ENCODE data around the gene SYNJ2.

Gene SYNJ2

DNA sequence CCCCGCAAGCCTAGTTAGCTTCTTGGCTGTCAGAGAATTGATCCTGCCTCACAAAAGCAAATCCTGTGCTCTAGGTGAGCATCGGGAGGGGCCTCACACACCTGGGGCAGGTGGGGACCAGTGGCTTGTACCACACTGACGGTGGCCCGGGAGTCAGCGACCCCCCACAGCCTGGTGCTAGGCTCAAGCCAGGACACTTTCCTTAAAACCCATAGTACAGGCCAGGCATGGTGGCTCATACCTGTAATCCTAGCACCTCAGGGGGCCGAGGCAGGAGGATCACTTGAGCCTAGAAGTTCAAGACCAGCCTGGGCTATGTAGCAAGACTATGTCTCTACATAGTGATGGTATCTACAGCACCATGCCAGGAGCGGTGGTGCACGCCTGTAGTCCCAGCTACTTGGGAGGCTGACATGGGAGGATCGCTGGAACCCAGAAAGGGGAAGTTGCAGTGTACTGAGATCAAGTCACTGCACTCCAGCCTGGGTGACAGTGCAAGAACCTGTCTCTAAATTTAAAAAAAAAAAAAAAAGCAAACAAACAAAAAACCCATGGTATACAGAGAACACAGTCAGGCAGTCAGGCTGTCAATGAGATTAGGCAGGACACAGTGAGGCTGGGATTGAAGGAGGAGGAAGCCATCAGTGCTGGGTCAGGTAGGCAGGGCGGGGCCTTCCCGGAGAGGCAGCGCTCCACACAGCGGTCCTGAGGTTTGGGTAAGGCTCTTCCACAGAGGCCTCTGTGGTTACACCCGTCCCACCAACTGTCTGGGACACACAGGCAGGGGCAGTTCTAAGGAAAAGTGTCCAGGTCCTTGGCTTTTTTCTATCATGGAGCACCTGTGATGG is 41.3 kb downstream of the SYNJ2 start:
- H3K9ac ChIP-seq (ENCODE audit: insufficient read length, low read depth): no peak overlapping the region
- H3K9me3 ChIP-seq (ENCODE audit: insufficient read depth, low read length): no peaks in the 10 kb centered on the region
- no peaks in the 10 kb centered on the region for H3K27me3 ChIP-seq (ENCODE audit: insufficient read depth, insufficient read length)
- peaks cover 13% of the 10 kb centered on the region for H3K36me3 ChIP-seq (ENCODE audit: insufficient read depth, insufficient read length, low read length)
- no peak overlapping the region for H3K4me3 ChIP-seq (ENCODE audit: insufficient read length, low read depth)
- no peak for TF ChIP-seq YY1 (IDR thresholded peaks at IDR 0.05; ENCODE audit: insufficient read depth, insufficient read length)
- H3K4me1 ChIP-seq (ENCODE audit: insufficient read depth, insufficient read length): peaks cover 14% of the 10 kb centered on the region
- DNase-seq (ENCODE audit: low read depth, low spot score): no peak

DNA sequence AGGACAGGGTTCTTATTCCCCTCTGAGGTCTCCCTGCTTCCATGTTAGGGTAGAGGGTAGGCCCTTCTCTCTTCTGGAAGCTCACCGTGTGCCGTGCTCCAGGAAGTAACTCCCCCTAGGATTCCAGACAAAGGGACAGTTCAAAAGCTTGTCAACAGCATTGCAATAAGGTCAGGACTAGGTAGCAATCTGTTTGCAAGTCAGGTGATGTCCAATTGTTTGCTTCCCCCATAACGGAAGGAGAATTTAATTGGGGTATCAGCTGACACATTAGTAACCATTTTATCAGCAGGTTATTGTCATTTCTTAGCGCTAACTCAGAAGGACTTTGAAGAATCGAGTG is 41.9 kb downstream of the SYNJ2 start:
- no peak for DNase-seq (ENCODE audit: low read depth, low spot score)
- no peak overlapping the region for H3K9ac ChIP-seq (ENCODE audit: insufficient read length, low read depth)
- H3K9me3 ChIP-seq (ENCODE audit: insufficient read depth, low read length): no peaks in the 10 kb centered on the region
- H3K4me3 ChIP-seq (ENCODE audit: insufficient read length, low read depth): no peak overlapping the region
- no peak for TF ChIP-seq ZNF274 (IDR thresholded peaks at IDR 0.05; ENCODE audit: low read depth, low read length)
- TF ChIP-seq YY1 (IDR thresholded peaks at IDR 0.05; ENCODE audit: insufficient read depth, insufficient read length): no peak
- TF ChIP-seq SUZ12 (IDR thresholded peaks at IDR 0.05; ENCODE audit: extremely low read depth, insufficient read depth, insufficient read length): no peak
- no peaks in the 10 kb centered on the region for H3K27me3 ChIP-seq (ENCODE audit: insufficient read depth, insufficient read length)
- peaks cover 13% of the 10 kb centered on the region for H3K36me3 ChIP-seq (ENCODE audit: insufficient read depth, insufficient read length, low read length)
- peaks cover 15% of the 10 kb centered on the region for H3K4me1 ChIP-seq (ENCODE audit: insufficient read depth, insufficient read length)

DNA sequence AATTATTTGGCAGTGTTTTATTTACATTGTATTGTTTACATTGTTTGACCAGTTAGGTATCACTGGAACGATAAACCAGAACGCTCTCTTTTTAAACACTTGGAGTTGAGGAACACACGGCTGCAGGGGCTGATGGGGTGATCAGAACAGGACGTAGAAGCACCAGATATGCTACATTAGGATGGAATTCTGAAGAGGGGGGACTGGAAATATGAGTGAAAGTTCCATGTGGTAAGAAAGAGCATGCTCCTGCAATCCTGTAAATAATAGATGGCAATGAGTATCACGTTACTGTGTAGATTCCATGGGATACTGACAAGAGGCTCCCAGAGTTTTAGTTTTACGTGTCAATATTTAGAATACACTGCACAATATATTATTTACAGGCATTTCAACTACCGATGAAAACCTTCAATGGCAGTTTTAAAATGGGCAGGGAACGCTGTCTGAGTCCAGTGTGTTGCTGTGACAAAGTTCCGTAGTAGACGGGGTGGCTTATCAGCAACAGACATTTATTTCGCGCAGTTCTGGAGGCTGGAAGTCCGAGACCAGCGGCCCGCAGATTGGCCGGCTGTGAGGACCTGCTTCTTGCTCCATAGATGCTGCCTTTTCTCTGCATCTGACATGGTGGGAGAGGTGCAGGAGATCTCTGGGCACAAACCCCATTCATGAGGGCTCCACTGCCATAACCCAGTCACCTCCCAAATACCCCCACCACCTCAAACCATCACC is 43.1 kb downstream of the SYNJ2 start:
- Histone ChIP-seq H3K4me3 (ENCODE audit: insufficient read length, low read depth) (no peak overlapping the region), H3K4me1 (ENCODE audit: insufficient read depth, insufficient read length) (peaks cover 15% of the 10 kb centered on the region)
- TF ChIP-seq SUZ12 (IDR thresholded peaks at IDR 0.05; ENCODE audit: extremely low read depth, insufficient read depth, insufficient read length) (no peak), YY1 (IDR thresholded peaks at IDR 0.05; ENCODE audit: insufficient read depth, insufficient read length) (no peak), ZNF274 (IDR thresholded peaks at IDR 0.05; ENCODE audit: low read depth, low read length) (no peak)

DNA sequence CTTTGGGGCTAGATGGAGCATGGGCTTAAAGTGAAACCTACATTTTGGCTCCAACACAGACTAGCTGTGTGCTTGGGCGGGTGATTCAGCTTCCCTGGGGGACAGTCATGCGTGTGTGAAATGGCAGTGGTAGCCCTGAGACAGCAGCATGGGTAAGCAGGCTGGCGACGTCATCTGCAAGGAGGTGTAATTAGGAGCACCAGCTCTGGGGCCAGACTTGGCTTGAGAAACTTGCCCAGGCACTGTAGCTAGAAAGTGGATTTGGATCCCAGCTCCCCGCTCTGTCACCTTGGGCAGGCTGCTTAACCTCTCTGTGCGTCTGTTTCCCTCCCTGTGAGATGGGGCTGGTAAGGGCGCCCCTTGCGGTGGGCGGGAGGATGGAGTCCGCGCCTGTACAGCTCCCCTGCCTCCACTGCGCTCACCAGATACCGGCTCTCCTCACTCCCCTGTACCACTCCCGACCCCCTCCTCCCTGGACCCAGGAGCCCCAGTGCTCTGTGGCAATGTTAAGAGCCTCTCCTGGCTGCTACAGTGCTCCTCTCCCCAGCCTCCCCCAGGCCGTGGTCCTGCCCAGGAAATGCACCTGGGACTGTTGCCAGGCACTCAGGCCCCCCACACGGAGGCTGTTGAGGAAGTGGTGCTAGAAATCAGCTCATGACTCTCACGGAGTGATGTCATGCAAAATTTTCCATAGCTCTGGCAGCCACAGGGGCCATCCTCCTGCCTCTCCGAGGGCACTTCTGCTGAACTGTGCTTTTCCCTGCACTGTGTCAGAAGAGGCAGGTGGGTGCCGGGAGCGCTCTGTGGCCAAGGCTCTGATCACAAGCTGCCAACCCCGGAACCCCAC is 44.6 kb downstream of the SYNJ2 start:
- DNase-seq (ENCODE audit: low read depth, low spot score): no peak
- peaks cover 14% of the 10 kb centered on the region for H3K4me1 ChIP-seq (ENCODE audit: insufficient read depth, insufficient read length)
- H3K36me3 ChIP-seq (ENCODE audit: insufficient read depth, insufficient read length, low read length): no peaks in the 10 kb centered on the region
- no peak overlapping the region for H3K4me3 ChIP-seq (ENCODE audit: insufficient read length, low read depth)
- no peaks in the 10 kb centered on the region for H3K27me3 ChIP-seq (ENCODE audit: insufficient read depth, insufficient read length)
- TF ChIP-seq YY1 (IDR thresholded peaks at IDR 0.05; ENCODE audit: insufficient read depth, insufficient read length): no peak
- H3K9ac ChIP-seq (ENCODE audit: insufficient read length, low read depth): no peak overlapping the region
- no peaks in the 10 kb centered on the region for H3K9me3 ChIP-seq (ENCODE audit: insufficient read depth, low read length)

More for the DNA sequence above, 43.1 kb downstream of the SYNJ2 start:
- H3K9me3 ChIP-seq (ENCODE audit: insufficient read depth, low read length): no peaks in the 10 kb centered on the region
- no peak overlapping the region for H3K9ac ChIP-seq (ENCODE audit: insufficient read length, low read depth)
- H3K36me3 ChIP-seq (ENCODE audit: insufficient read depth, insufficient read length, low read length): peaks cover 13% of the 10 kb centered on the region
- DNase-seq (ENCODE audit: low read depth, low spot score): no peak
- no peaks in the 10 kb centered on the region for H3K27me3 ChIP-seq (ENCODE audit: insufficient read depth, insufficient read length)

DNA sequence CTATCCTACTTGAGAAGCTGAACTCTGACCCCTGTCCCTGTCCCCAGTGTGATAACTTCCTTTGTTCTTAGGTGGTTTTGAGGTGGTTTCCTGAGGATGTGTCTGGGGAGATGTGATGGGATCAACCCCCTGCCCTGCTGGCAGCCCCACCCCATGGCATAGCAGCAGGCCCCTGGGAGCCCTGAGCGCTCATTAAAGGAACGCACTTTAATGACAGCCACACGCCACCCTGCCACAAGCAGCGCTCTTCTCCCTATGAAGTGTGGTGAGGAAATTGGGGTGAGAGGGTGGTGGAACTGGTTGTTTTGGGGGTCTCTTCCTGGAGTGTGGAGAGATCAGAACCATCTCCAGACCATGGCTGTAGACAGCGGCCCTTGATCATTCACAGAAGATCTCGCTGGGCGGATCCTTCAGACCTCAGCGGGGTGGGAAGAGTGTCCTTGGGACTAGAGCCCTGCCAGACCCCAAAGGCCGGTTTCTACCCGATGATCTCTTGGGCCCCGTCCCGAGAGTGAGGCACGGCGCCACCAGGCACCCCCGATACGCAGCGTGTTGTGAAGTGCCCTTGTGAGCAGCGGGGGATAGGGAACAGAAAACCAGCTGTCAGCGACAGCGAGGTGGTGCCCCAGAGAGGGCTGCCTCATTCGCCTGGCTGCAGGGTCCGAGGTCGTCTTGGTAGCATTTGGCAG is 45.4 kb downstream of the SYNJ2 start:
- no peak for TF ChIP-seq ZNF274 (IDR thresholded peaks at IDR 0.05; ENCODE audit: low read depth, low read length)
- TF ChIP-seq YY1 (IDR thresholded peaks at IDR 0.05; ENCODE audit: insufficient read depth, insufficient read length): no peak
- TF ChIP-seq SUZ12 (IDR thresholded peaks at IDR 0.05; ENCODE audit: extremely low read depth, insufficient read depth, insufficient read length): no peak
- Histone ChIP-seq H3K9me3 (ENCODE audit: insufficient read depth, low read length) (no peaks in the 10 kb centered on the region), H3K27me3 (ENCODE audit: insufficient read depth, insufficient read length) (no peaks in the 10 kb centered on the region), H3K36me3 (ENCODE audit: insufficient read depth, insufficient read length, low read length) (no peaks in the 10 kb centered on the region), H3K4me3 (ENCODE audit: insufficient read length, low read depth) (no peak overlapping the region), H3K4me1 (ENCODE audit: insufficient read depth, insufficient read length) (peaks cover 15% of the 10 kb centered on the region), H3K9ac (ENCODE audit: insufficient read length, low read depth) (no peak overlapping the region)
- DNase-seq (ENCODE audit: low read depth, low spot score): no peak

DNA sequence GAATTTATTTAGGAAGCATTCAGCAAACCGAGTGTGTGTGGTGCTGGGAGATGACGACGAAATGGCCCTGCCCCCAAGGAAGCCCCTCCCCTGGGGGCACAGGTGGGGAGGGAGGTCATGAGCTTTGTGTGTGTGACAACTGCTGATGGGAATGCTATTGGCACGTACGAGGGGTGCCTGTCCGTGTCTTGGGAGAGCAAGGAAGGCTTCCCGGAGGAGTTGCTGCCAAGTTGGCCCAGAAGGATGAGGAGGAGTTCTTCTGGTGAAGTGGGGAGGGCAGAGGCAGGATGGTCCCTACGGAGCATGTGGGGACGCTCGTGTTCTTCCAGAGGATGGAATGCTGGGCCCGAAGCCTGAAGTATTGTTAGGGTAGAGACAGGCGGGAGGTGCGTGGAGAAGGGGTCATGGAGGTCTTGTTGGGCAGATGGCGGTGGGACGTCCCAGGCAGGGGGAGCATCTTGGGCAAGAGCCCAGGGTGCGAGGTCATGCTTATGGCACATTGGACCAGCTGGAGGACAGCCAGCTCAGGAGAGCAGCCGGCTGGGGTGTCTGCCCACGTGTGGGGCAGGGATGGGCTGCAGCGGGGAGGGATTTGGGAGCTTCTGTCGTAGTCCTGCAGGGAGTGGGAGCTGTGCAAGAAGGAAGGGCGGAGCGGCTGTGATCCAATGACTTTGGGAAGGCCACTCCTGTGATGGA is 46.1 kb downstream of the SYNJ2 start:
- no peaks in the 10 kb centered on the region for H3K27me3 ChIP-seq (ENCODE audit: insufficient read depth, insufficient read length)

More for the DNA sequence above, 46.1 kb downstream of the SYNJ2 start:
- no peak overlapping the region for H3K4me3 ChIP-seq (ENCODE audit: insufficient read length, low read depth)
- DNase-seq (ENCODE audit: low read depth, low spot score): no peak
- H3K9me3 ChIP-seq (ENCODE audit: insufficient read depth, low read length): no peaks in the 10 kb centered on the region
- H3K9ac ChIP-seq (ENCODE audit: insufficient read length, low read depth): no peak overlapping the region
- peaks cover 15% of the 10 kb centered on the region for H3K4me1 ChIP-seq (ENCODE audit: insufficient read depth, insufficient read length)
- no peak for TF ChIP-seq ZNF274 (IDR thresholded peaks at IDR 0.05; ENCODE audit: low read depth, low read length)
- TF ChIP-seq SUZ12 (IDR thresholded peaks at IDR 0.05; ENCODE audit: extremely low read depth, insufficient read depth, insufficient read length): no peak
- no peaks in the 10 kb centered on the region for H3K36me3 ChIP-seq (ENCODE audit: insufficient read depth, insufficient read length, low read length)

All from NT2/D1 (cell line).